Muscle layer of duodenum (tissue), 2 donors: ENCODE measurements around the gene BMP8A.
"Not testable (repeated sequence)": the region's sequence is repeated elsewhere in the genome, so short reads cannot be mapped to it uniquely, and the experiment has no call there.

Experiments
- H3K27ac ChIP-seq: one replicate; pipeline ENCODE4 v1.7.0; 2013; ENCODE audit warnings: mild to moderate bottlenecking, low read length
- H3K27me3 ChIP-seq: one replicate; pipeline ENCODE4 v1.7.0; 2013; ENCODE audit warnings: low read depth, mild to moderate bottlenecking, control low read depth, low read length
- H3K36me3 ChIP-seq, 2 donors: one replicate each; pipeline ENCODE4 v1.7.0; 2013; ENCODE audit warnings: low read length in 2 of 2, control low read depth in 1 of 2, mild to moderate bottlenecking in 1 of 2; ENCODE audit not compliant: insufficient read depth in 2 of 2, control insufficient read depth in 1 of 2
- H3K4me1 ChIP-seq, 2 donors: one replicate each; pipeline ENCODE4 v1.7.0; 2013; ENCODE audit warnings: low read length in 2 of 2, mild to moderate bottlenecking in 2 of 2, control low read depth in 1 of 2, moderate library complexity in 1 of 2; ENCODE audit not compliant: insufficient read depth in 2 of 2, control insufficient read depth in 1 of 2
- H3K4me3 ChIP-seq, 2 donors: one replicate each; pipeline ENCODE4 v1.7.0; 2013; ENCODE audit warnings: low read length in 2 of 2, low read depth in 1 of 2, mild to moderate bottlenecking in 1 of 2
- H3K9me3 ChIP-seq, 2 donors: one replicate each; pipeline ENCODE4 v1.7.0; 2013; ENCODE audit warnings: low read length in 2 of 2, control low read depth in 1 of 2, mild to moderate bottlenecking in 1 of 2; ENCODE audit not compliant: control insufficient read depth in 1 of 2
- donor health status: healthy.

Gene BMP8A

GRCh38 chr1:39509360-39510009 lies 18.0 kb downstream of the BMP8A start:
- Histone ChIP-seq H3K27ac (no peak overlapping the region), H3K4me1 (no peaks in the 10 kb centered on the region), H3K36me3 (no peaks in the 10 kb centered on the region), H3K9me3 (no peaks in the 10 kb centered on the region), H3K4me3 (no peak overlapping the region), H3K27me3 (no peaks in the 10 kb centered on the region)

DNA sequence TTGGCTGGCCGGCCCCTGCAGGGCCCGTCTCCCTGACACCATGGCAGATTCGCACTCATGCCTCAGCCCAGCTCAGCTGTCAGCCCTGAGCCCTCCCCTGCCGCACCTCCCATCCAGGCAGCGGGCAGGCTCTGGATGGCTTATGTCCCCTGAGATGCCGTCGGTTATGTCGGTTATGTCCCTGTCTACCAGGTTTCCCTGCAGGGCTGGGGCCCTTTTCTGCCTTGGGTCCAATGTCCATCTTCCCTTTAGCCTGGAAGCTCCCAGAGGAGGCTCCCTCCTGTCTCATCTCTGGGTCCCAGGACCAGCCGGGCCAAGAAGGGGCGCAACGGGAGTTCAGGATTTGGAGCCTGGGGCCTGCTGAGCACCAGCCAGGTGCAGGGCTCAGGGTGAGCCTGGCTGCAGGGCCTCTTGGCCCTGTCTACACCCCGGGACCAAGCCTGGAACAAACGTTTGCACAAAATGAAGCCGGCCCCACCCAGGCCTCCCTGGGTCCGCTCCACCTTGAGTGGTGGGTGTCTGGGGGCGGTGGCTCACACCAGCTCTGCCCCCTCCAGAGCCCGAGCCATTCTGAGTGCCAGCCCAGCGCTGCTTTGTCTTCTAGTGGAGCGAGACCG lies 19.2 kb downstream of the BMP8A start:
- H3K4me3 ChIP-seq, H3K27ac ChIP-seq, H3K4me1 ChIP-seq, H3K27me3 ChIP-seq, H3K36me3 ChIP-seq, H3K9me3 ChIP-seq: not testable (repeated sequence)

DNA sequence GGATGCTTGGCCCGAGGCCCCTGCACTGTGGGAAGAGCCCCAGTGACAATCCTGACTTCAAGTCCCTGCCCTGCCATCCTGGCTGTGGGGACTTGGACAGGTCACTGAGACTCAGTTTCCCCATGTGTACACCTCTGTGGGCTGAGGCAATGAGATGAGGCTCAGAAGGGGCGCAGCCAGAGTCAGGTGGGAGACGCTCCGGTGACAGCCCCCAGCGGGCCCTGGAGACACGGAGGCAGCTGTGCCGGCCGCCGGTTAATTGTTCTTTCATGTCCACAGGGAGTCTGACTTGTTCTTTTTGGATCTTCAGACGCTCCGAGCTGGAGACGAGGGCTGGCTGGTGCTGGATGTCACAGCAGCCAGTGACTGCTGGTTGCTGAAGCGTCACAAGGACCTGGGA lies 20.0 kb downstream of the BMP8A start:
- H3K36me3 ChIP-seq, H3K4me1 ChIP-seq, H3K9me3 ChIP-seq, H3K27me3 ChIP-seq, H3K4me3 ChIP-seq, H3K27ac ChIP-seq: not testable (repeated sequence)

GRCh38 chr1:39512234-39512847 lies 20.9 kb downstream of the BMP8A start:
- not testable (repeated sequence) for H3K36me3 ChIP-seq, H3K4me3 ChIP-seq, H3K9me3 ChIP-seq, H3K27me3 ChIP-seq, H3K4me1 ChIP-seq, H3K27ac ChIP-seq

GRCh38 chr1:39514710-39515124 lies 23.3 kb downstream of the BMP8A start:
- not testable (repeated sequence) for H3K4me1 ChIP-seq, H3K9me3 ChIP-seq, H3K27ac ChIP-seq, H3K36me3 ChIP-seq, H3K27me3 ChIP-seq
- peak overlapping the region in 1 of 2 donors; percentile 38 for H3K4me3 ChIP-seq

DNA sequence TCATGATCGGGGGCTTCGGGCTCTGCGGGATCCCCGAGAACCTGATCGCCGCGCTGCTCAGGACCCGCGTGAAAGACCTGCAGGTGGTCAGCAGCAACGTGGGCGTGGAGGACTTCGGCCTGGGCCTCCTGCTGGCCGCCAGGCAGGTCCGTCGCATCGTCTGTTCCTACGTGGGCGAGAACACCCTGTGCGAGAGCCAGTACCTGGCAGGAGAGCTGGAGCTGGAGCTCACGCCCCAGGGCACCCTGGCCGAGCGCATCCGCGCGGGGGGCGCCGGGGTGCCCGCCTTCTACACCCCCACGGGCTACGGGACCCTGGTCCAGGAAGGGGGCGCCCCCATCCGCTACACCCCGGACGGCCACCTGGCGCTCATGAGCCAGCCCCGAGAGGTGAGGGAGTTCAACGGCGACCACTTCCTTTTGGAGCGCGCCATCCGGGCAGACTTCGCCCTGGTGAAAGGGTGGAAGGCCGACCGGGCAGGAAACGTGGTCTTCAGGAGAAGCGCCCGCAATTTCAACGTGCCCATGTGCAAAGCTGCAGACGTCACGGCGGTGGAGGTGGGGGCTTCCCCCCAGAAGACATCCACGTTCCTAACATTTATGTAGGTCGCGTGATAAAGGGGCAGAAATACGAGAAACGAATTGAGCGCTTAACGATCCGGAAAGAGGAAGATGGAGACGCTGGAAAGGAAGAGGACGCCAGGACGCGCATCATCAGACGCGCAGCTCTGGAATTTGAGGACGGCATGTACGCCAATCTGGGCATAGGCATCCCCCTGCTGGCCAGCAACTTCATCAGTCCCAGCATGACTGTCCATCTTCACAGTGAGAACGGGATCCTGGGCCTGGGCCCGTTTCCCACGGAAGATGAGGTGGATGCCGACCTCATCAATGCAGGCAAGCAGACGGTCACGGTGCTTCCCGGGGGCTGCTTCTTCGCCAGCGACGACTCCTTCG lies 24.0 kb downstream of the BMP8A start:
- H3K4me1 ChIP-seq, H3K36me3 ChIP-seq, H3K4me3 ChIP-seq, H3K27ac ChIP-seq, H3K27me3 ChIP-seq, H3K9me3 ChIP-seq: not testable (repeated sequence)

DNA sequence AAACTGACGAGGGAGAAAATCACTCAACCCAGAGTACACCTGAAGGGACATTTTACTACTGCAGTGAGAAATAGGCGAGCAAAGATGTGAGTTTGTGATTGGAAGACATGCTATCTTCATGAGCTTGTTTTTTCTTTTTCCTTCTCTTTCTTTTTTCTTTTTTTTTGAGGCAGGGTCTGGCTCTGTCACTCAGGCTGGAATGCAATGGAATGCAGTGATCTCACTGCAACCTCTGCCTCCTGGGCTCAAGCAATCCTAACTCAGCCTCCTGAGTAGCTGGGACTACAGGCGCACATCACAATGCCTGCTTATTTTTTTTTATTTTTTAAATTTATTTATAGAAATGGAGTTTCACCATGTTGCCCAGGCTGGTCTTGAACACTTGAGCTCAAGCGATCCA lies 25.4 kb downstream of the BMP8A start:
- H3K36me3 ChIP-seq, H3K9me3 ChIP-seq, H3K27ac ChIP-seq, H3K4me1 ChIP-seq, H3K27me3 ChIP-seq, H3K4me3 ChIP-seq: not testable (repeated sequence)

- H3K27ac ChIP-seq, H3K36me3 ChIP-seq, H3K4me3 ChIP-seq: not testable (repeated sequence)
Measured at GRCh38 chr1:39517936-39518335, 26.5 kb downstream of the BMP8A start.

GRCh38 chr1:39519376-39519775 lies 27.9 kb downstream of the BMP8A start:
- not testable (repeated sequence) for H3K27me3 ChIP-seq, H3K4me3 ChIP-seq, H3K27ac ChIP-seq, H3K4me1 ChIP-seq, H3K9me3 ChIP-seq, H3K36me3 ChIP-seq

More at GRCh38 chr1:39517936-39518335, 26.5 kb downstream of the BMP8A start:
- not testable (repeated sequence) for H3K9me3 ChIP-seq, H3K27me3 ChIP-seq, H3K4me1 ChIP-seq

DNA sequence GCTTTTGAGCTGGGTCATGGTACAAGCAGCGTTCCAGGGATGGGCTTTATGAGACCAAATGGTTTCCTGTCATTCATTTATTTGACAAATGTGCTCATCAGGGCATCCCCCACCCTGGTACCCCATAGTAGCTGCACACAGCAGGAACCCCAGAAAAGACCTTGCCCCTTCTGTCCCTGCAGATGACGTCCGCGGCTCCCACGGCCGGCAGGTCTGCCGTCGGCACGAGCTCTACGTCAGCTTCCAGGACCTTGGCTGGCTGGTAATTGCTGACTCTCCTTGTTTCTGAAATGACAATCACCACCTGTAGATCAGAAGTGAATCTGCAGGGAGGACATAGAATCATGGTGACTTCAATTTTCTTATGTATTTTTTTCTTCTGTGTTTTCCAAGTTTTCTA lies 30.8 kb downstream of the BMP8A start:
- H3K36me3 ChIP-seq: not testable (repeated sequence)

More for the DNA sequence above, 30.8 kb downstream of the BMP8A start:
- H3K9me3 ChIP-seq, H3K4me3 ChIP-seq, H3K27ac ChIP-seq, H3K4me1 ChIP-seq, H3K27me3 ChIP-seq: not testable (repeated sequence)
